Fibroblast of lung (primary cell): ENCODE data around the gene CNPY4. TPM values are rescaled to one million over a fixed set of nuclear protein-coding genes. Genes with fewer than 3 reads are reported as not detected.

ENCODE experiments used
- DNase-seq, 2 donors: peaks; one replicate each; pipeline versions ENCODE4 v3.0.0 to v3.0.0-alpha.2; 2010; ENCODE audit warnings: low read depth in 2 of 2
- H2AFZ ChIP-seq: 2 replicates; pipeline ENCODE4 v1.5.1; 2012; ENCODE audit warnings: low read length, control low read depth, inconsistent platforms
- H3K27ac ChIP-seq: 2 replicates; pipeline ENCODE4 v1.5.1; 2011; ENCODE audit warnings: low read length, control low read depth; ENCODE audit not compliant: insufficient read depth
- H3K27me3 ChIP-seq: 2 replicates; pipeline ENCODE4 v1.5.1; 2011; ENCODE audit warnings: mild to moderate bottlenecking, low read length; ENCODE audit not compliant: control insufficient read depth, insufficient read depth
- H3K36me3 ChIP-seq: 2 replicates; pipeline ENCODE4 v1.5.1; 2011; ENCODE audit warnings: low read length; ENCODE audit not compliant: control insufficient read depth, insufficient read depth
- H3K4me1 ChIP-seq: 2 replicates; pipeline ENCODE4 v1.5.1; 2011; ENCODE audit warnings: low read length; ENCODE audit not compliant: control insufficient read depth, insufficient read depth; ENCODE audit errors: extremely low read depth
- H3K4me2 ChIP-seq: 2 replicates; pipeline ENCODE4 v1.5.1; 2011; ENCODE audit warnings: low read length, control low read depth; ENCODE audit not compliant: insufficient read depth; ENCODE audit errors: extremely low read depth
- H3K4me3 ChIP-seq, 4 experiments: fragments of 200-600 bp in 1 of 4; sonication (generic) in 1 of 4; replicated peaks in 1 of 4; 2 replicates each; pipeline ENCODE4 v1.5.1; 2011 to 2016; ENCODE audit warnings: low read length in 4 of 4, low read depth in 3 of 4, mild to moderate bottlenecking in 3 of 4, control low read depth in 2 of 4, inconsistent platforms in 1 of 4, mixed read lengths in 1 of 4; ENCODE audit not compliant: insufficient read depth in 1 of 4; ENCODE audit errors: control extremely low read depth in 1 of 4
- H3K79me2 ChIP-seq: 2 replicates; pipeline ENCODE4 v1.5.1; 2012; ENCODE audit warnings: mild to moderate bottlenecking, low read length, inconsistent platforms; ENCODE audit not compliant: control insufficient read depth, insufficient read depth
- H3K9ac ChIP-seq: 2 replicates; pipeline ENCODE4 v1.5.1; 2011; ENCODE audit warnings: mild to moderate bottlenecking, low read length, control low read depth; ENCODE audit not compliant: insufficient read depth
- H3K9me3 ChIP-seq: 2 replicates; pipeline ENCODE4 v1.5.1; 2012; ENCODE audit warnings: low read depth, low read length; ENCODE audit not compliant: control insufficient read depth, insufficient read depth
- H4K20me1 ChIP-seq: 2 replicates; pipeline ENCODE4 v1.5.1; 2011; ENCODE audit warnings: low read length; ENCODE audit not compliant: control insufficient read depth, insufficient read depth; ENCODE audit errors: extremely low read depth
- CTCF ChIP-seq, 2 donors: IDR thresholded peaks in 1 of 2; conservative IDR thresholded peaks in 1 of 2; 1 replicate in 1 of 2; 2 replicates in 1 of 2; pipeline ENCODE4 v1.5.1; 2011 to 2012; ENCODE audit warnings: low read length in 2 of 2, control low read depth in 1 of 2, inconsistent platforms in 1 of 2, low read depth in 1 of 2, mild to moderate bottlenecking in 1 of 2
- polyA plus RNA-seq, 2 donors: library from polyadenylated mRNA; depleted of rRNA in 1 of 2; stranded (reverse) in 1 of 2; unstranded in 1 of 2; fragments of >200 nt; gene quantifications; 2 replicates each; pipeline ENCODE4 v1.2.1, GENCODE V29; 2011 to 2012; ENCODE audit warnings: missing spikeins in 1 of 2
- total RNA-seq: library from RNA; depleted of rRNA; stranded (reverse); fragments of >200 nt; gene quantifications from 2 replicates; pipeline ENCODE4 v1.2.1, GENCODE V29; 2014

The CNPY4 gene
- total and polyA plus RNA-seq, 2 donors (not counting 1 experiment from before 2014, with no cell fraction given) = 21.6 to 40.7 TPM

GRCh38 chr7:100174582-100174981 lies 55.1 kb downstream of the CNPY4 start:
- no peak overlapping the region for H2AFZ ChIP-seq
- H4K20me1 ChIP-seq = no peaks in the 10 kb centered on the region
- H3K4me3 ChIP-seq = no peak overlapping the region
- no peak overlapping the region for H3K9ac ChIP-seq
- no peak overlapping the region for H3K4me2 ChIP-seq
- H3K79me2 ChIP-seq = no peaks in the 10 kb centered on the region
- H3K9me3 ChIP-seq = no peaks in the 10 kb centered on the region
- no peaks in the 10 kb centered on the region for H3K4me1 ChIP-seq
- H3K36me3 ChIP-seq = no peaks in the 10 kb centered on the region
- DNase-seq = no peak
- TF ChIP-seq CTCF (conservative IDR thresholded peaks at IDR 0.05 in 1 of 2, IDR thresholded peaks at IDR 0.05 in 1 of 2; ENCODE audit: low read depth in 1 of 2, low read length in 2 of 2) = no peak
- H3K27ac ChIP-seq = no peak overlapping the region
- no peaks in the 10 kb centered on the region for H3K27me3 ChIP-seq

Other genes with a start within 250 kb of the CNPY4 start
- gene OR2AE1, start 242.6 kb upstream of the CNPY4 start, total RNA-seq = 0.17 TPM in 1 of 2 replicates, not detected in the other
- gene OR2AE1, start 242.6 kb upstream of the CNPY4 start, polyA plus RNA-seq = 0.07 and 0.10 TPM in 2 replicates
- gene TRIM4, start 200.1 kb upstream of the CNPY4 start, total RNA-seq = 31.5 and 35.4 TPM in 2 replicates
- 19.6 and 23.1 TPM in 2 replicates for gene TRIM4, start 200.1 kb upstream of the CNPY4 start, polyA plus RNA-seq
- gene GJC3, start 190.0 kb upstream of the CNPY4 start, total RNA-seq = not detected in 2 replicates
- not detected in 2 replicates for gene GJC3, start 190.0 kb upstream of the CNPY4 start, polyA plus RNA-seq
- gene AZGP1, start 143.6 kb upstream of the CNPY4 start, total RNA-seq = not detected in 2 replicates
- not detected in 2 replicates for gene AZGP1, start 143.6 kb upstream of the CNPY4 start, polyA plus RNA-seq
- 39.0 and 50.2 TPM in 2 replicates for gene ZKSCAN1, start 104.0 kb upstream of the CNPY4 start, total RNA-seq
- gene ZKSCAN1, start 104.0 kb upstream of the CNPY4 start, polyA plus RNA-seq = 21.0 and 25.3 TPM in 2 replicates
- 11.1 and 12.1 TPM in 2 replicates for gene ZSCAN21, start 69.9 kb upstream of the CNPY4 start, total RNA-seq
- 9.4 and 11.3 TPM in 2 replicates for gene ZSCAN21, start 69.9 kb upstream of the CNPY4 start, polyA plus RNA-seq
- 26.8 and 30.8 TPM in 2 replicates for gene ZNF3, start 37.9 kb upstream of the CNPY4 start, total RNA-seq
- 19.7 and 20.4 TPM in 2 replicates for gene ZNF3, start 37.9 kb upstream of the CNPY4 start, polyA plus RNA-seq
- gene COPS6, start 30.7 kb upstream of the CNPY4 start, total RNA-seq = 43.1 and 71.0 TPM in 2 replicates
- gene COPS6, start 30.7 kb upstream of the CNPY4 start, polyA plus RNA-seq = 188 and 312 TPM in 2 replicates
- 16.7 and 24.4 TPM in 2 replicates for gene MCM7, start 18.2 kb upstream of the CNPY4 start, total RNA-seq
- gene MCM7, start 18.2 kb upstream of the CNPY4 start, polyA plus RNA-seq = 34.3 and 110 TPM in 2 replicates
- 17.2 and 30.3 TPM in 2 replicates for gene AP4M1, start 18.0 kb upstream of the CNPY4 start, total RNA-seq
- gene AP4M1, start 18.0 kb upstream of the CNPY4 start, polyA plus RNA-seq = 19.6 and 22.1 TPM in 2 replicates
- gene TAF6, start 276 bp upstream of the CNPY4 start, total RNA-seq = 33.1 and 41.5 TPM in 2 replicates
- 16.2 and 23.6 TPM in 2 replicates for gene TAF6, start 276 bp upstream of the CNPY4 start, polyA plus RNA-seq
- gene MBLAC1, start 7.3 kb downstream of the CNPY4 start, total RNA-seq = 1.8 and 2.5 TPM in 2 replicates
- gene MBLAC1, start 7.3 kb downstream of the CNPY4 start, polyA plus RNA-seq = 0.75 and 1.1 TPM in 2 replicates
- gene LAMTOR4, start 29.3 kb downstream of the CNPY4 start, total RNA-seq = 95.0 and 110 TPM in 2 replicates
- gene LAMTOR4, start 29.3 kb downstream of the CNPY4 start, polyA plus RNA-seq = 116 and 165 TPM in 2 replicates
- 5.6 and 5.9 TPM in 2 replicates for gene TRAPPC14, start 39.1 kb downstream of the CNPY4 start, total RNA-seq
- 1.9 and 2.4 TPM in 2 replicates for gene TRAPPC14, start 39.1 kb downstream of the CNPY4 start, polyA plus RNA-seq
- 3.9 and 7.1 TPM in 2 replicates for gene GAL3ST4, start 49.0 kb downstream of the CNPY4 start, total RNA-seq
- gene GAL3ST4, start 49.0 kb downstream of the CNPY4 start, polyA plus RNA-seq = 10.3 and 14.6 TPM in 2 replicates
- gene GPC2, start 57.7 kb downstream of the CNPY4 start, total RNA-seq = 1.8 and 2.3 TPM in 2 replicates
- gene GPC2, start 57.7 kb downstream of the CNPY4 start, polyA plus RNA-seq = 0.35 and 0.60 TPM in 2 replicates
- gene STAG3, start 58.3 kb downstream of the CNPY4 start, total RNA-seq = 0.50 and 0.77 TPM in 2 replicates
- 0.27 and 0.34 TPM in 2 replicates for gene STAG3, start 58.3 kb downstream of the CNPY4 start, polyA plus RNA-seq
- not detected in 2 replicates for gene PVRIG, start 100.3 kb downstream of the CNPY4 start, total RNA-seq
- not detected in 2 replicates for gene PVRIG, start 100.3 kb downstream of the CNPY4 start, polyA plus RNA-seq
- gene SPDYE3, start 188.1 kb downstream of the CNPY4 start, total RNA-seq = not detected in 2 replicates
- not detected in 2 replicates for gene SPDYE3, start 188.1 kb downstream of the CNPY4 start, polyA plus RNA-seq
- 3.6 and 4.3 TPM in 2 replicates for gene PILRB, start 238.5 kb downstream of the CNPY4 start, total RNA-seq
- gene PILRB, start 238.5 kb downstream of the CNPY4 start, polyA plus RNA-seq = 6.5 and 8.8 TPM in 2 replicates